22Rv1 (cell line): ENCODE results near the gene PHGDH.

Experiments used
- CTCF ChIP-seq: fragments of 450-650 bp; IDR thresholded peaks from 2 replicates; pipeline ENCODE4 v1.5.1; 2017; ENCODE audit warnings: mild to moderate bottlenecking
- ZFX ChIP-seq: fragments of 450-650 bp; IDR thresholded peaks from 2 replicates; pipeline ENCODE4 v1.6.1; 2017; ENCODE audit warnings: antibody characterized with exemption, borderline replicate concordance

GRCh38 chr1:119740896-119741780 is 29.4 kb downstream of the PHGDH start:
- no peak for TF ChIP-seq CTCF
- TF ChIP-seq ZFX, result no peak
